Dedifferentiated amniotic fluid mesenchymal stem cell (primary cell): ENCODE data around the gene SNAI1.

Source experiments
- DNase-seq: peaks from one replicate; pipeline ENCODE4 v3.0.0-alpha.2; 2016; ENCODE audit errors: extremely low spot score

Gene SNAI1

GRCh38 chr20:50013976-50014375 is 31.2 kb downstream of the SNAI1 start:
- DNase-seq = no peak

GRCh38 chr20:50014570-50015562 is 32.1 kb downstream of the SNAI1 start:
- no peak for DNase-seq

GRCh38 chr20:50015636-50015992 is 32.8 kb downstream of the SNAI1 start:
- no peak for DNase-seq

GRCh38 chr20:50015993-50016770 is 33.4 kb downstream of the SNAI1 start:
- DNase-seq = no peak

- no peak for DNase-seq
These were observed 34.4 kb downstream of the SNAI1 start for GRCh38 chr20:50017160-50017559.

GRCh38 chr20:50017576-50018248 is 34.9 kb downstream of the SNAI1 start:
- no peak for DNase-seq

GRCh38 chr20:50019466-50020256 is 36.9 kb downstream of the SNAI1 start:
- DNase-seq = no peak

- DNase-seq = no peak
These were observed 37.5 kb downstream of the SNAI1 start for GRCh38 chr20:50020288-50020687.

- no peak for DNase-seq
These were observed 39.9 kb downstream of the SNAI1 start for GRCh38 chr20:50022676-50023075.

- no peak for DNase-seq
These were observed 40.5 kb downstream of the SNAI1 start for GRCh38 chr20:50023116-50023805.

- no peak for DNase-seq
These were observed 44.2 kb downstream of the SNAI1 start for GRCh38 chr20:50026746-50027575.

- peak; percentile 67 for DNase-seq
These were observed 44.9 kb downstream of the SNAI1 start for GRCh38 chr20:50027611-50028105.

- DNase-seq = no peak
These were observed 46.4 kb downstream of the SNAI1 start for GRCh38 chr20:50029083-50029696.

- peak; percentile 48 for DNase-seq
These were observed 47.1 kb downstream of the SNAI1 start for GRCh38 chr20:50029697-50030461.

- DNase-seq = no peak
These were observed 50.3 kb downstream of the SNAI1 start for GRCh38 chr20:50032955-50033666.

- no peak for DNase-seq
These were observed 51.9 kb downstream of the SNAI1 start for GRCh38 chr20:50034567-50035180.

GRCh38 chr20:50036703-50037102 is 53.9 kb downstream of the SNAI1 start:
- no peak for DNase-seq
